HepG2 (cell line): Measurements from ENCODE around the gene RAPGEF5. TPM values are rescaled to one million over a fixed set of nuclear protein-coding genes. Genes with fewer than 3 reads are reported as not detected.
A peak's percentile ranks its signal among the peaks of the same experiment; 100 is the strongest.

ENCODE experiments used
- ELF1 ChIP-seq: sonication (generic); formaldehyde crosslinking; IDR thresholded peaks from 2 replicates; pipeline ENCODE4 v1.4.0; 2020; ENCODE audit warnings: missing genetic modification reagents
- ETS1 ChIP-seq: sonication (generic); formaldehyde crosslinking; IDR thresholded peaks from 2 replicates; pipeline ENCODE4 v1.4.0; 2020; ENCODE audit warnings: missing genetic modification reagents
- FOXA1 ChIP-seq, 2 experiments: fragments of 450-650 bp in 1 of 2; sonication (generic) in 1 of 2; formaldehyde crosslinking in 1 of 2; IDR thresholded peaks; 2 replicates each; pipeline versions ENCODE4 v1.4.0 to v1.6.1; 2016 to 2020; ENCODE audit warnings: missing genetic modification reagents in 1 of 2
- GATA4 ChIP-seq: sonication (generic); IDR thresholded peaks from 2 replicates; pipeline ENCODE4 v1.6.1; 2016; ENCODE audit warnings: antibody characterized with exemption, low read depth, borderline replicate concordance
- GATAD1 ChIP-seq: IDR thresholded peaks from 2 replicates; pipeline ENCODE4 v1.6.1; 2016; ENCODE audit warnings: missing genetic modification reagents, missing compliant biosample characterization
- HDAC2 ChIP-seq: sonication (generic); formaldehyde crosslinking; IDR thresholded peaks from 2 replicates; pipeline ENCODE4 v1.4.0; 2020; ENCODE audit warnings: missing genetic modification reagents
- KDM5A ChIP-seq: fragments of 200-600 bp; sonication (generic); IDR thresholded peaks from 2 replicates; pipeline ENCODE4 v1.7.0; 2018; ENCODE audit warnings: antibody characterized with exemption, mild to moderate bottlenecking, low read length, borderline replicate concordance
- LBX2 ChIP-seq: sonication (generic); formaldehyde crosslinking; IDR thresholded peaks from 2 replicates; pipeline ENCODE4 v1.5.0; 2020; ENCODE audit warnings: missing genetic modification reagents, mild to moderate bottlenecking, borderline replicate concordance
- PRPF4 ChIP-seq: fragments of 200-400 bp; formaldehyde crosslinking; IDR thresholded peaks from 2 replicates; pipeline ENCODE4 v1.6.1; 2016; ENCODE audit warnings: low read length, low read depth; ENCODE audit not compliant: poor library complexity, severe bottlenecking
- SRY ChIP-seq: sonication (generic); formaldehyde crosslinking; IDR thresholded peaks from 2 replicates; pipeline ENCODE4 v1.8.0; 2022; ENCODE audit warnings: mild to moderate bottlenecking, missing genetic modification reagents
- ZBED4 ChIP-seq: sonication (generic); formaldehyde crosslinking; IDR thresholded peaks from 2 replicates; pipeline ENCODE4 v1.4.0; 2020; ENCODE audit warnings: missing genetic modification reagents, borderline replicate concordance
- ZC3H13 ChIP-seq: sonication (generic); formaldehyde crosslinking; IDR thresholded peaks from 2 replicates; pipeline ENCODE4 v1.8.1; 2023; ENCODE audit warnings: mild to moderate bottlenecking, missing genetic modification reagents, moderate library complexity
- ZNF138 ChIP-seq: sonication (generic); formaldehyde crosslinking; IDR thresholded peaks from 2 replicates; pipeline ENCODE4 v1.5.0; 2020; ENCODE audit warnings: mild to moderate bottlenecking, low read depth, missing genetic modification reagents
- ZNF547 ChIP-seq: sonication (generic); formaldehyde crosslinking; IDR thresholded peaks from 2 replicates; pipeline ENCODE4 v1.5.1; 2020; ENCODE audit warnings: mild to moderate bottlenecking, missing genetic modification reagents
- ZNF557 ChIP-seq: sonication (generic); formaldehyde crosslinking; IDR thresholded peaks from 2 replicates; pipeline ENCODE4 v1.4.0; 2020; ENCODE audit warnings: missing genetic modification reagents
- ZNF687 ChIP-seq: sonication (generic); formaldehyde crosslinking; IDR thresholded peaks from 2 replicates; pipeline ENCODE4 v1.5.1; 2020; ENCODE audit warnings: mild to moderate bottlenecking, missing genetic modification reagents, moderate library complexity
- ZNF709 ChIP-seq: sonication (generic); formaldehyde crosslinking; IDR thresholded peaks from 2 replicates; pipeline ENCODE4 v1.5.0; 2020; ENCODE audit warnings: mild to moderate bottlenecking, missing genetic modification reagents
- ZNF782 ChIP-seq: sonication (generic); formaldehyde crosslinking; IDR thresholded peaks from 2 replicates; pipeline ENCODE4 v1.4.0; 2020; ENCODE audit warnings: missing genetic modification reagents, mild to moderate bottlenecking, borderline replicate concordance
- ZSCAN29 ChIP-seq: sonication (generic); formaldehyde crosslinking; conservative IDR thresholded peaks from 2 replicates; pipeline ENCODE4 v1.4.0; 2020; ENCODE audit warnings: mild to moderate bottlenecking, missing genetic modification reagents
- polyA plus RNA-seq, 8 experiments: library from polyadenylated mRNA; depleted of rRNA in 3 of 8; stranded (reverse) in 7 of 8; unstranded in 1 of 8; fragments of >200 nt; fragmentation: Illumina TruSeq in 4 of 8; extraction: Trizol in 4 of 8; gene quantifications; 2 replicates each; pipeline versions ENCODE4 v1.2.1 to v1.2.3, GENCODE V29; 2011 to 2016; ENCODE audit warnings: low read depth in 4 of 8, missing spikeins in 1 of 8, mixed read lengths in 1 of 8; ENCODE audit not compliant: insufficient read depth in 1 of 8
- total RNA-seq, 5 experiments: library from RNA; depleted of rRNA; stranded (reverse); fragments of >200 nt; fragmentation: Illumina TruSeq; extraction: Trizol; gene quantifications; 2 replicates each; pipeline ENCODE4 v1.2.3, GENCODE V29; 2016; ENCODE audit warnings: low read depth in 1 of 5

The RAPGEF5 gene
- total and polyA plus RNA-seq, 2 of the 13 experiments (the other 11 are each of a cell fraction or from before 2014, with no cell fraction given): 17.1 to 23.4 TPM

- TF ChIP-seq ZBED4 (CRISPR knock-in tag): no peak
- no peak for TF ChIP-seq GATA4
- TF ChIP-seq ZNF687 (CRISPR knock-in tag): peak; percentile 80
- no peak for TF ChIP-seq FOXA1 (IDR thresholded peaks at IDR 0.05)
- TF ChIP-seq FOXA1 (CRISPR knock-in tag; IDR thresholded peaks at IDR 0.05): no peak
- TF ChIP-seq PRPF4: no peak
- TF ChIP-seq ZSCAN29 (CRISPR knock-in tag): no peak
- no peak for TF ChIP-seq ZNF709 (CRISPR knock-in tag)
- no peak for TF ChIP-seq HDAC2 (CRISPR knock-in tag)
- TF ChIP-seq ZNF782 (CRISPR knock-in tag): 0 out of 2 replicates have a peak, but pooled peaks have one; percentile 23
- TF ChIP-seq LBX2: no peak
- no peak for TF ChIP-seq ZNF138 (CRISPR knock-in tag)
- TF ChIP-seq ELF1 (CRISPR knock-in tag): no peak
- 0 out of 2 replicates have a peak, but pooled peaks have one; percentile 32 for TF ChIP-seq SRY (CRISPR knock-in tag)
- no peak for TF ChIP-seq ZC3H13 (CRISPR knock-in tag)
- TF ChIP-seq KDM5A: no peak
- TF ChIP-seq ETS1 (CRISPR knock-in tag): no peak
- TF ChIP-seq GATAD1 (CRISPR knock-in tag): peak; percentile 33; the same call in 1 of the 2 replicates
- TF ChIP-seq ZNF547: no peak
- TF ChIP-seq ZNF557: no peak
These were observed 273.9 kb downstream of the RAPGEF5 start (continued) for GRCh38 chr7:22082886-22083703.
